ENCODE results near the gene PARP12. TPM values are rescaled to one million over a fixed set of nuclear protein-coding genes. Genes with fewer than 3 reads are reported as not detected.

Gene PARP12
- total and polyA plus RNA-seq, 5 donors = 9.4 to 21.6 (median 11.0) TPM

DNA sequence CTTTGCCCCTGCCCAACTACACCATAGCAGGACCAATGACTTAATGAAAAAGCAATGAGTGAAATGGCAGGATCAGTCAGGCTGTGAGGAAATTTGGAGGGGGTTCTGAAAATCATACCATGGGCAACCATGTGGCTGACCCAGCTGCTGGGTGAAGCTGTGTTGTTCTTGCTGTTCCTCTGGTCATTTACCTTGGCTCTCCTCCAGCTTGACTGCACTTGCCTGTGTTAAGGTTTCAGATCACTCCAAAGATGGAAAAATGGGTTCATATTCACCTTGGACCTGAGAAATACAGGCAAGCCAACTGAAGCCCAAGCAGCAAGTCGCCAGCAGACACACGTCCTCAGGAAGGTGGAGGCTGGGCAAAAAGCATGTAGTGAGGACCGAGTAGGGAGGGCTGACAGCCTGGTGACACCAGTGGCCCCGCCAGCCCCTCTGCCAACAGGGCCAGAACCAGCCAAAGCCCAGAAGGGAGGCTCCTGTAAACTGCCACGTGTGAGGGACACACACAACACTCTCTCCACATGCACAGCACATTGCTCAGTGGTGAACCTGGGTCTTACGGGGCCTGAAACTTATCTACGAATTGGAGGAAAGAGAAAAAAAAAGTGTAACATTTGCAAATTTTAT lies 40.1 kb downstream of the PARP12 start:
- intact Hi-C loops (cut with DNase I) = no loop called here
- no peak for DNase-seq
- H3K4me3 ChIP-seq (ENCODE audit: low read length) = no peak overlapping the region
- no peaks in the 10 kb centered on the region for H3K27me3 ChIP-seq (ENCODE audit: control insufficient read depth, insufficient read depth)
- no peaks in the 10 kb centered on the region for H3K9me3 ChIP-seq (ENCODE audit: control insufficient read depth, low read length)
- H3K4me1 ChIP-seq (ENCODE audit: control insufficient read depth, insufficient read depth, low read length) = no peaks in the 10 kb centered on the region
- H3K27ac ChIP-seq (ENCODE audit: low read length) = no peak overlapping the region
- WGBS = 77% methylated on average over 7 of the region's 7 CpGs
- ATAC-seq = peak in 1 of 2 donors; percentile 27

DNA sequence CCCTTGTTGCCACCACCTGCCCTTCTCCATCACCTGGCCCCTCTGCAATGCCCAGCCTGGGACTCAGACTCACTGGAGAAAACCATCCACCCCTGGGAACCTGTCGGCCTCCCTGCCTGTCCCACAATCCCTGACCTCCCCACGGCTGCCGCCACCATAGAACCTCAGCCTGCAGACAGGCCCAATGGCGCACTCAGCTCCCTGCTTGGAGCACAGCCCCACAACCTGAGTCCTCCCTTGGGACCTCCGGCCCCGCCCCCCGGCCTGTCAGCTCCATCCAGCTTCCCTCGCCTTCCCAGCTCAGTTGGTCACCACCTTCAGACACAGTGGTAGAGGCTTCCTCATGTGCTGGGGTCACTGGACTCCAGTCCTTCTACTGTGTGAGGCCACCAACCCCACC lies 41.1 kb downstream of the PARP12 start:
- Histone ChIP-seq H3K4me3 (ENCODE audit: low read length) (no peak overlapping the region), H3K27me3 (ENCODE audit: control insufficient read depth, insufficient read depth) (no peaks in the 10 kb centered on the region), H3K4me1 (ENCODE audit: control insufficient read depth, insufficient read depth, low read length) (no peaks in the 10 kb centered on the region), H3K9me3 (ENCODE audit: control insufficient read depth, low read length) (no peaks in the 10 kb centered on the region), H3K27ac (ENCODE audit: low read length) (no peak overlapping the region)
- ATAC-seq (peak in 1 of 2 donors; percentile 23), DNase-seq (no peak)
- WGBS = 97% methylated on average over 8 of the region's 8 CpGs
- intact Hi-C loops (cut with DNase I) = no loop called here

GRCh38 chr7:140019606-140020005 lies 43.1 kb downstream of the PARP12 start:
- Histone ChIP-seq H3K27ac (ENCODE audit: low read length) (no peak overlapping the region), H3K4me1 (ENCODE audit: control insufficient read depth, insufficient read depth, low read length) (no peaks in the 10 kb centered on the region), H3K4me3 (ENCODE audit: low read length) (no peak overlapping the region), H3K9me3 (ENCODE audit: control insufficient read depth, low read length) (no peaks in the 10 kb centered on the region), H3K27me3 (ENCODE audit: control insufficient read depth, insufficient read depth) (no peaks in the 10 kb centered on the region)
- 79% methylated on average over 3 of the region's 3 CpGs for WGBS
- DNase-seq (no peak), ATAC-seq (no peak)
- intact Hi-C loops (cut with DNase I) = no loop called here

DNA sequence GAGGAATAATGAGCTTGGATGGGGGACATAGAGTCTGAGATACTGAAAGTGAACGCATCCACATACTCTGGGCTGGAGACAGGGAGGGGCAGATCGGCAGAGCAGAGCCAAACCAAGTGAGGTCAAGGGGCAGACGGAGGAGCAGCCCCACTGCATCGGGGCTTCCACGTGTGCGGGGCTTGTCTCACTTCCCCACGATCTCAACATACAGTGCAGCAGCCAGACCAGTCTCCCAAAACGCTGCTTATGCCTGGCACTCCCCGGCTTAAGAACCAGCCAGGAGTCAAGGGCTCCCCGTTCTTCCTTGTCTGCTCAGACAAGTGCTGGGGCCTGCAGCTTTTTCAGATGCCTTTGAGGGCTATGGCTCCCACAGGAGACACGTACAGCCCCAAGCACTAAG lies 43.6 kb downstream of the PARP12 start:
- Histone ChIP-seq H3K27me3 (ENCODE audit: control insufficient read depth, insufficient read depth) (no peaks in the 10 kb centered on the region), H3K4me1 (ENCODE audit: control insufficient read depth, insufficient read depth, low read length) (no peaks in the 10 kb centered on the region), H3K4me3 (ENCODE audit: low read length) (no peak overlapping the region), H3K27ac (ENCODE audit: low read length) (no peak overlapping the region), H3K9me3 (ENCODE audit: control insufficient read depth, low read length) (no peaks in the 10 kb centered on the region)
- no peak for ATAC-seq
- intact Hi-C loops (cut with DNase I) = no loop called here
- 50% methylated on average over 11 of the region's 11 CpGs for WGBS
- DNase-seq = no peak

- Histone ChIP-seq H3K4me1 (ENCODE audit: control insufficient read depth, insufficient read depth, low read length) (no peaks in the 10 kb centered on the region), H3K27ac (ENCODE audit: low read length) (no peak overlapping the region), H3K9me3 (ENCODE audit: control insufficient read depth, low read length) (no peaks in the 10 kb centered on the region), H3K4me3 (ENCODE audit: low read length) (no peak overlapping the region), H3K27me3 (ENCODE audit: control insufficient read depth, insufficient read depth) (no peaks in the 10 kb centered on the region)
- intact Hi-C loops (cut with DNase I) = no loop called here
- 77% methylated on average over 9 of the region's 9 CpGs for WGBS
- ATAC-seq = no peak
- DNase-seq = no peak
These were observed 44.4 kb downstream of the PARP12 start for GRCh38 chr7:140018125-140019043.

DNA sequence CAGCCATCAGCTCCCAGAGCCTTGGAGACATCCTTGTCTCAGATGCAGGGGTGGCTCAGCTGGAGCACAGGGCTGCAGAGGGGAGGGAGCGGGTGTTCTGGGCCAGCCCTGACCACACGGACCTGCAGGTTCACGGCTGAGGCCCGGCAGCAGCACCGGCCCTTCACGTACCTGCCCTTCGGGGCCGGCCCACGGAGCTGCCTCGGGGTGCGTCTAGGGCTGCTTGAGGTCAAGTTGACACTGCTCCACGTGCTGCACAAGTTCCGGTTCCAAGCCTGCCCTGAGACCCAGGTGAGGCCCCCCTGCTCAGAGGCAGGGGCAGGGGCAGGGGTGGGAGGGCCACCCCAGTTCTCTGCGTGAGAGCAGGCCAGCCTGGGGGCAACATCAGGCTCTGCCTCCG lies 45.2 kb downstream of the PARP12 start:
- Histone ChIP-seq H3K27me3 (ENCODE audit: control insufficient read depth, insufficient read depth) (no peaks in the 10 kb centered on the region), H3K4me3 (ENCODE audit: low read length) (no peak overlapping the region), H3K27ac (ENCODE audit: low read length) (no peak overlapping the region), H3K4me1 (ENCODE audit: control insufficient read depth, insufficient read depth, low read length) (no peaks in the 10 kb centered on the region), H3K9me3 (ENCODE audit: control insufficient read depth, low read length) (no peaks in the 10 kb centered on the region)
- no peak for DNase-seq
- intact Hi-C loops (cut with DNase I) = no loop called here
- WGBS = 83% methylated on average over 15 of the region's 15 CpGs
- ATAC-seq = no peak

DNA sequence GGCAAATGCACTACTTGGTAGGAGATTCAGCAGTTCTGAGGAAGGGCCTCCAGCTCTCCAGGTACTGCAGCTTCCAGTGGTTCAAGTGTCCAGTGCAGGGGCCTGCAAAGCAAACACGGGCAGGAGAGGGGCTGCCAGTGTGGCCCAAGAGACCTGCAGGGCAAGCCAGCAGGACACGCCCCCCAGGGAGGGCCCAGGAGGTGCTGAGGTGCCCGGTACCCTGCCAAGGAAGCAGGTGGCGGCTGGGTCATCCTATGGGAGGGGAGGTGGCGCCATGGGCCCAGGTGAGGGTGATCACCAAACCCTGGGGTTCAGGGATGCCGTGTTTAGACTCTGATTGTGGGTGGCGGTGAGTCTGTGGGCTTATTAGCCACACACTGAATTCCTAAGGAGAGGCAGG lies 45.7 kb downstream of the PARP12 start:
- WGBS = 85% methylated on average over 7 of the region's 7 CpGs
- no peak for DNase-seq
- H3K9me3 ChIP-seq (ENCODE audit: control insufficient read depth, low read length) = no peaks in the 10 kb centered on the region
- no peak overlapping the region for H3K27ac ChIP-seq (ENCODE audit: low read length)
- intact Hi-C loops (cut with DNase I) = no loop called here
- no peaks in the 10 kb centered on the region for H3K4me1 ChIP-seq (ENCODE audit: control insufficient read depth, insufficient read depth, low read length)
- no peak overlapping the region for H3K4me3 ChIP-seq (ENCODE audit: low read length)
- H3K27me3 ChIP-seq (ENCODE audit: control insufficient read depth, insufficient read depth) = no peaks in the 10 kb centered on the region
- ATAC-seq = no peak

DNA sequence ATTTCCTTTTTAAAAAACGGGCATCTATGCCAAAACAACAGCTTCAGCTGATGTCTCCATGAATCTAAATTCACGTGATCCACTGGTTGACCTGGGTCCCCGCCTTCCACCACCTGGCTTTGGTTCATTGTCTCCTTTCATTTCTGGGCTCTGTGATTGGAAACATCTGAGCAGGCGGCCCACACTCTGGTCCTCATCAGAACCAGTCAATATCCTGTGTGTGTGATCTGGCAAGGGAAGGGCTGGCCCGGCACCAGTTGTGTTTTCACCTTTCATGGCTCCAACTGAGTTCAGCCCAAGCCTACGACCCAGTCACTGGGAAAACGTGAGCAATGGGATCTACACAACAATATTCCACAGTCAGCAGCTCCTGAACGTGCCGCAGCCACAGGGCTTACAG lies 46.2 kb downstream of the PARP12 start:
- no peaks in the 10 kb centered on the region for H3K27me3 ChIP-seq (ENCODE audit: control insufficient read depth, insufficient read depth)
- DNase-seq = no peak
- no peaks in the 10 kb centered on the region for H3K9me3 ChIP-seq (ENCODE audit: control insufficient read depth, low read length)
- H3K4me1 ChIP-seq (ENCODE audit: control insufficient read depth, insufficient read depth, low read length) = no peaks in the 10 kb centered on the region
- H3K4me3 ChIP-seq (ENCODE audit: low read length) = no peak overlapping the region
- WGBS = 89% methylated on average over 9 of the region's 9 CpGs
- intact Hi-C loops (cut with DNase I) = no loop called here
- no peak for ATAC-seq
- no peak overlapping the region for H3K27ac ChIP-seq (ENCODE audit: low read length)

GRCh38 chr7:140015471-140015970 lies 47.2 kb downstream of the PARP12 start:
- ATAC-seq (no peak), DNase-seq (no peak)
- 87% methylated on average over 11 of the region's 11 CpGs for WGBS

GRCh38 chr7:140014123-140014522 lies 48.6 kb downstream of the PARP12 start:
- WGBS = 91% methylated on average over 10 of the region's 10 CpGs
- Histone ChIP-seq H3K27ac (ENCODE audit: low read length) (no peak overlapping the region), H3K4me3 (ENCODE audit: low read length) (no peak overlapping the region), H3K4me1 (ENCODE audit: control insufficient read depth, insufficient read depth, low read length) (no peaks in the 10 kb centered on the region), H3K27me3 (ENCODE audit: control insufficient read depth, insufficient read depth) (no peaks in the 10 kb centered on the region), H3K9me3 (ENCODE audit: control insufficient read depth, low read length) (no peaks in the 10 kb centered on the region)
- no peak for DNase-seq
- intact Hi-C loops (cut with DNase I) = no loop called here
- ATAC-seq = no peak

More at GRCh38 chr7:140015471-140015970, 47.2 kb downstream of the PARP12 start:
- intact Hi-C loops (cut with DNase I) = no loop called here
- Histone ChIP-seq H3K4me3 (ENCODE audit: low read length) (no peak overlapping the region), H3K27ac (ENCODE audit: low read length) (no peak overlapping the region), H3K4me1 (ENCODE audit: control insufficient read depth, insufficient read depth, low read length) (no peaks in the 10 kb centered on the region), H3K27me3 (ENCODE audit: control insufficient read depth, insufficient read depth) (no peaks in the 10 kb centered on the region), H3K9me3 (ENCODE audit: control insufficient read depth, low read length) (no peaks in the 10 kb centered on the region)

DNA sequence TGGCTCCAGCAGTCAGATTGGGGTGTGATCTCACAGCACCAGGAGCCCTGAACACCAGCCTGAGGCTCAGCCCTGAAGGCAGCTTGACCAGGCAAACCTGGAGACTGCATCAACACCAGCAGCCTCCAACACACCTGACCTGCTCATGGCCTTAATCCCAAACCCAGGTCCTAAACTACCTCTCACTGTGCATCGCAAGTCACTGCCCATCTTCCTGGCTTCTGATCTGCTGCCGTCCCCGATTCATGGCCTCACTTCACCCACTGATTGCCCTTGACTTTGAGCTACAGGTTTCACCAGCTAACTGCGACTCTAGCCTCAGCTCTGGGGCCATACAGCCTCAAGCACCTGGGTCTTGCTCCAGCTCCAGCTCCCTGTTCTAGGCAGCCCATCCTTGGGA lies 49.1 kb downstream of the PARP12 start:
- 93% methylated on average over 4 of the region's 4 CpGs for WGBS

More for the DNA sequence above, 49.1 kb downstream of the PARP12 start:
- intact Hi-C loops (cut with DNase I) = no loop called here
- Histone ChIP-seq H3K27me3 (ENCODE audit: control insufficient read depth, insufficient read depth) (no peaks in the 10 kb centered on the region), H3K4me3 (ENCODE audit: low read length) (no peak overlapping the region), H3K4me1 (ENCODE audit: control insufficient read depth, insufficient read depth, low read length) (no peaks in the 10 kb centered on the region), H3K27ac (ENCODE audit: low read length) (no peak overlapping the region), H3K9me3 (ENCODE audit: control insufficient read depth, low read length) (no peaks in the 10 kb centered on the region)
- no peak for ATAC-seq
- DNase-seq = no peak

Measured in right cardiac atrium (tissue), 5 donors.